ENCODE results near the gene WDR44.
A peak's percentile ranks its signal among the peaks of the same experiment; 100 is the strongest.
"Not testable (repeated sequence)": the region's sequence is repeated elsewhere in the genome, so short reads cannot be mapped to it uniquely, and the experiment has no call there.

WDR44 gene

GRCh38 chrX:118345464-118346257 is at the start of gene WDR44:
TSS of gene WDR44 (plus strand) at chrX:118346106. CDS start at chrX:118346504, 398 bp downstream.
- peak; percentile 54 to 88 for DNase-seq

- not testable (repeated sequence) for DNase-seq
Observed at GRCh38 chrX:118305827-118306226, 40.1 kb upstream of the WDR44 start.

- DNase-seq, result no peak
Observed at GRCh38 chrX:118315529-118315928, 30.4 kb upstream of the WDR44 start.

- no peak for DNase-seq
Observed at GRCh38 chrX:118324588-118324987, 21.3 kb upstream of the WDR44 start.

GRCh38 chrX:118325453-118325852 is 20.5 kb upstream of the WDR44 start:
- no peak for DNase-seq

GRCh38 chrX:118329175-118329574 is 16.7 kb upstream of the WDR44 start:
- no peak for DNase-seq

GRCh38 chrX:118337687-118338086 is 8.2 kb upstream of the WDR44 start:
- DNase-seq, result no peak

- DNase-seq, result no peak
Observed at GRCh38 chrX:118338930-118339329, 7.0 kb upstream of the WDR44 start.

- no peak for DNase-seq
Observed at GRCh38 chrX:118345045-118345463, 852 bp upstream of the WDR44 start.

- DNase-seq, result peak; percentile 32 to 51
Observed at GRCh38 chrX:118346258-118347094, 570 bp downstream of the WDR44 start.

GRCh38 chrX:118347131-118347530 is 1.2 kb downstream of the WDR44 start:
- DNase-seq, result no peak

- no peak for DNase-seq
Observed at GRCh38 chrX:118347736-118348135, 1.8 kb downstream of the WDR44 start.

- no peak for DNase-seq
Observed at GRCh38 chrX:118348186-118348810, 2.4 kb downstream of the WDR44 start.

GRCh38 chrX:118349188-118349587 is 3.3 kb downstream of the WDR44 start:
- no peak for DNase-seq

- DNase-seq, result no peak
Observed at GRCh38 chrX:118350221-118350620, 4.3 kb downstream of the WDR44 start.

- DNase-seq, result peak in 1 of 2 donors; percentile 21
Observed at GRCh38 chrX:118350706-118351105, 4.8 kb downstream of the WDR44 start.

GRCh38 chrX:118352566-118352965 is 6.7 kb downstream of the WDR44 start:
- DNase-seq, result no peak

- no peak for DNase-seq
Observed at GRCh38 chrX:118353081-118353850, 7.4 kb downstream of the WDR44 start.

GRCh38 chrX:118355225-118355920 is 9.5 kb downstream of the WDR44 start:
- no peak for DNase-seq

GRCh38 chrX:118356154-118356701 is 10.3 kb downstream of the WDR44 start:
- no peak for DNase-seq

GRCh38 chrX:118360429-118361125 is 14.7 kb downstream of the WDR44 start:
- DNase-seq, result no peak
